NCI-H128 (cell line): ENCODE data around the gene GABRD.

Experiments used
- DNase-seq: peaks from one replicate; lab custom pipeline; 2025; ENCODE audit not compliant: unreplicated experiment; lab: John Stamatoyannopoulos, UW

The GABRD gene

GRCh38 chr1:2033165-2033564 lies 14.0 kb downstream of the GABRD start:
- DNase-seq = no peak

GRCh38 chr1:2036287-2036686 lies 17.1 kb downstream of the GABRD start:
- DNase-seq = no peak

GRCh38 chr1:2037314-2037979 lies 18.3 kb downstream of the GABRD start:
- no peak for DNase-seq

GRCh38 chr1:2038229-2038628 lies 19.1 kb downstream of the GABRD start:
- DNase-seq = no peak

- DNase-seq = no peak
These were observed 20.1 kb downstream of the GABRD start for GRCh38 chr1:2039251-2039650.

GRCh38 chr1:2041305-2041704 lies 22.2 kb downstream of the GABRD start:
- DNase-seq = no peak

GRCh38 chr1:2041887-2042286 lies 22.7 kb downstream of the GABRD start:
- DNase-seq = no peak

GRCh38 chr1:2042830-2043773 lies 24.0 kb downstream of the GABRD start:
- no peak for DNase-seq

- no peak for DNase-seq
These were observed 24.7 kb downstream of the GABRD start for GRCh38 chr1:2043886-2044285.

- peak; percentile 25 for DNase-seq
These were observed 25.6 kb downstream of the GABRD start for GRCh38 chr1:2044510-2045319.

GRCh38 chr1:2045468-2046173 lies 26.5 kb downstream of the GABRD start:
- DNase-seq = no peak

GRCh38 chr1:2046174-2046917 lies 27.2 kb downstream of the GABRD start:
- peak; percentile 26 for DNase-seq

GRCh38 chr1:2046953-2047748 lies 28.0 kb downstream of the GABRD start:
- DNase-seq = no peak

- DNase-seq = no peak
These were observed 28.9 kb downstream of the GABRD start for GRCh38 chr1:2047749-2048729.

- DNase-seq = no peak
These were observed 30.1 kb downstream of the GABRD start for GRCh38 chr1:2049225-2049717.

- DNase-seq = peak; percentile 93
These were observed 30.7 kb downstream of the GABRD start, which contains the start of gene PRKCZ for GRCh38 chr1:2049718-2050431. PRKCZ (plus strand) TSS chr1:2050411; CDS start chr1:2050631, 220 bp downstream.

- DNase-seq = no peak
These were observed 31.3 kb downstream of the GABRD start for GRCh38 chr1:2050461-2050792.
